GM21515 (cell line): Measurements from ENCODE around the gene SLC30A9.

Source experiments
- ATAC-seq: cut with Tn5 transposase; IDR thresholded peaks from one replicate; pipeline ENCODE4 v1.9.1; 2021; ENCODE audit not compliant: unreplicated experiment

Gene SLC30A9

GRCh38 chr4:41990365-41991111 lies at the start of gene SLC30A9:
TSS of gene SLC30A9 (plus strand) at chr4:41990530. CDS start at chr4:41990652, 122 bp downstream.
- peak; percentile 98 for ATAC-seq

GRCh38 chr4:41940834-41941233 lies 49.5 kb upstream of the SLC30A9 start:
- no peak for ATAC-seq

GRCh38 chr4:41943506-41943905 lies 46.8 kb upstream of the SLC30A9 start:
- no peak for ATAC-seq

- no peak for ATAC-seq
These were observed 46.2 kb upstream of the SLC30A9 start for GRCh38 chr4:41944089-41944488.

GRCh38 chr4:41949531-41949930 lies 40.8 kb upstream of the SLC30A9 start:
- no peak for ATAC-seq

GRCh38 chr4:41957634-41958033 lies 32.7 kb upstream of the SLC30A9 start:
- ATAC-seq: no peak

- ATAC-seq: no peak
These were observed 27.2 kb upstream of the SLC30A9 start for GRCh38 chr4:41963105-41963504.

GRCh38 chr4:41964401-41964800 lies 25.9 kb upstream of the SLC30A9 start:
- ATAC-seq: no peak

GRCh38 chr4:41967392-41967791 lies 22.9 kb upstream of the SLC30A9 start:
- ATAC-seq: no peak

- no peak for ATAC-seq
These were observed 20.7 kb upstream of the SLC30A9 start for GRCh38 chr4:41969671-41970070.

GRCh38 chr4:41975341-41975740 lies 15.0 kb upstream of the SLC30A9 start:
- no peak for ATAC-seq

- ATAC-seq: no peak
These were observed 13.4 kb upstream of the SLC30A9 start for GRCh38 chr4:41976775-41977516.

- ATAC-seq: no peak
These were observed 12.6 kb upstream of the SLC30A9 start for GRCh38 chr4:41977709-41978108.

- no peak for ATAC-seq
These were observed 8.9 kb upstream of the SLC30A9 start, which contains the start of gene DCAF4L1 for GRCh38 chr4:41981456-41981855. TSS of gene DCAF4L1 (plus strand) at chr4:41981756. CDS start at chr4:41981793, 37 bp downstream.

GRCh38 chr4:41982716-41983115 lies 7.6 kb upstream of the SLC30A9 start:
- ATAC-seq: no peak

- no peak for ATAC-seq
These were observed 5.2 kb upstream of the SLC30A9 start for GRCh38 chr4:41985151-41985550.

GRCh38 chr4:41989994-41990364 lies 351 bp upstream of the SLC30A9 start:
- peak; percentile 21 for ATAC-seq

GRCh38 chr4:41991916-41992767 lies 1.8 kb downstream of the SLC30A9 start:
- no peak for ATAC-seq

- ATAC-seq: no peak
These were observed 2.9 kb downstream of the SLC30A9 start for GRCh38 chr4:41992967-41993857.

GRCh38 chr4:41994461-41994985 lies 4.2 kb downstream of the SLC30A9 start:
- ATAC-seq: no peak
